Smooth muscle cell (in vitro differentiated cells): Measurements from ENCODE around the gene PRKRA. TPM values are rescaled to one million over a fixed set of nuclear protein-coding genes. Genes with fewer than 3 reads are reported as not detected.

Experiments
- DNase-seq: peaks from one replicate; lab custom pipeline; 2025; ENCODE audit not compliant: unreplicated experiment; lab: John Stamatoyannopoulos, UW
- H2AFZ ChIP-seq: fragments of 200-600 bp; sonication (generic); 2 replicates; pipeline ENCODE4 v1.6.0; 2016; ENCODE audit warnings: antibody characterized with exemption, low read depth, mild to moderate bottlenecking
- H3F3A ChIP-seq: fragments of 200-600 bp; sonication (generic); 2 replicates; pipeline ENCODE4 v1.6.0; 2017; ENCODE audit warnings: antibody characterized with exemption, low read depth
- H3K27ac ChIP-seq: fragments of 200-600 bp; sonication (generic); 2 replicates; pipeline ENCODE4 v1.5.1; 2016; ENCODE audit warnings: low read depth, mild to moderate bottlenecking
- H3K27me3 ChIP-seq: fragments of 200-600 bp; sonication (generic); 2 replicates; pipeline ENCODE4 v1.6.1; 2016; ENCODE audit warnings: low read depth, mild to moderate bottlenecking
- H3K36me3 ChIP-seq: fragments of 200-600 bp; sonication (generic); 2 replicates; pipeline ENCODE4 v1.5.1; 2016; ENCODE audit warnings: low read depth
- H3K4me1 ChIP-seq: fragments of 200-600 bp; sonication (generic); 2 replicates; pipeline ENCODE4 v1.5.1; 2016; ENCODE audit warnings: low read depth
- H3K4me2 ChIP-seq: fragments of 200-600 bp; sonication (generic); 2 replicates; pipeline ENCODE4 v1.6.0; 2016; ENCODE audit warnings: mild to moderate bottlenecking
- H3K4me3 ChIP-seq: fragments of 200-600 bp; sonication (generic); 2 replicates; pipeline ENCODE4 v1.5.1; 2016; ENCODE audit warnings: mild to moderate bottlenecking
- H3K79me2 ChIP-seq: fragments of 200-600 bp; sonication (generic); 2 replicates; pipeline ENCODE4 v1.6.0; 2016; ENCODE audit warnings: low read depth, mild to moderate bottlenecking
- H3K9ac ChIP-seq: fragments of 200-600 bp; sonication (generic); 2 replicates; pipeline ENCODE4 v1.6.0; 2016; ENCODE audit warnings: low read depth
- H3K9me3 ChIP-seq: fragments of 200-600 bp; sonication (generic); replicated peaks from 2 replicates; pipeline ENCODE4 v1.5.1; 2016; ENCODE audit warnings: low read depth
- H4K20me1 ChIP-seq: fragments of 200-600 bp; sonication (generic); 2 replicates; pipeline ENCODE4 v1.6.0; 2016; ENCODE audit warnings: low read depth
- CTCF ChIP-seq: fragments of 200-600 bp; sonication (generic); IDR thresholded peaks from 2 replicates; pipeline ENCODE4 v1.5.1; 2017; ENCODE audit warnings: borderline replicate concordance, mild to moderate bottlenecking, antibody characterized with exemption; ENCODE audit not compliant: insufficient read depth, poor library complexity, severe bottlenecking
- WGBS: methylation state at CpG from one replicate; pipeline ENCODE4 v1.1.7; 2016; ENCODE audit warnings: low lambda C conversion rate; 5-methylcytosine and 5-hydroxymethylcytosine counted together
- polyA plus RNA-seq: library from polyadenylated mRNA; unstranded; fragments of >200 nt; fragmentation: Nextera tagmentation; extraction: Ambion mirVana; gene quantifications from 2 replicates; pipeline ENCODE4 v1.2.1, GENCODE V29; 2016
- total RNA-seq: library from RNA; depleted of rRNA; stranded (reverse); fragments of >200 nt; gene quantifications from 2 replicates; pipeline ENCODE4 v1.2.3, GENCODE V29; 2014

Gene PRKRA
- 57.5 and 65.0 TPM in 2 replicates for total RNA-seq
- polyA plus RNA-seq: 45.0 and 48.8 TPM in 2 replicates

- Histone ChIP-seq H3K9me3 (no peaks in the 10 kb centered on the region), H3K4me1 (peaks cover 10% of the 10 kb centered on the region), H3K27me3 (no peaks in the 10 kb centered on the region), H2AFZ (peak within 1 kb of the TSS; percentile 90), H3K36me3 (peaks cover 6% of the 10 kb centered on the region), H3F3A (peaks cover 5% of the 10 kb centered on the region), H4K20me1 (peaks cover 29% of the 10 kb centered on the region), H3K4me3 (peak within 1 kb of the TSS; percentile 92), H3K4me2 (peak within 1 kb of the TSS; percentile 98), H3K79me2 (peaks cover 29% of the 10 kb centered on the region), H3K27ac (peak within 1 kb of the TSS; percentile 96), H3K9ac (peak within 1 kb of the TSS; percentile 98)
- DNase-seq: peak; percentile 92
- no peak for TF ChIP-seq CTCF
- WGBS: 1% methylated on average over 46 of the region's 76 CpGs
These were observed at the start of gene PRKRA, which contains the start of gene PJVK for GRCh38 chr2:178450774-178451525. PRKRA (minus strand) TSS chr2:178451175; CDS start chr2:178451030, 145 bp downstream. PJVK (plus strand) TSS chr2:178451378; CDS start chr2:178453410, 2,032 bp downstream.

- Histone ChIP-seq H4K20me1 (no peaks in the 10 kb centered on the region), H3K4me1 (no peaks in the 10 kb centered on the region), H3K9me3 (no peaks in the 10 kb centered on the region), H3K4me2 (no peak overlapping the region), H3K4me3 (no peak overlapping the region), H3K36me3 (peaks cover 41% of the 10 kb centered on the region), H3K79me2 (no peaks in the 10 kb centered on the region), H3K9ac (no peak overlapping the region), H3K27ac (no peak overlapping the region), H3K27me3 (no peaks in the 10 kb centered on the region), H3F3A (no peaks in the 10 kb centered on the region), H2AFZ (no peak overlapping the region)
- WGBS: 97% methylated on average over 3 of the region's 3 CpGs
- DNase-seq: no peak
- no peak for TF ChIP-seq CTCF
These were observed 48.7 kb upstream of the PRKRA start for GRCh38 chr2:178499640-178500039.

GRCh38 chr2:178498137-178498536 lies 47.2 kb upstream of the PRKRA start:
- H3K9ac ChIP-seq: no peak overlapping the region
- H3K4me3 ChIP-seq: no peak overlapping the region
- H3K4me1 ChIP-seq: no peaks in the 10 kb centered on the region
- peaks cover 46% of the 10 kb centered on the region for H3K36me3 ChIP-seq
- no peaks in the 10 kb centered on the region for H3K9me3 ChIP-seq
- no peak overlapping the region for H3K27ac ChIP-seq
- TF ChIP-seq CTCF: no peak
- no peak overlapping the region for H3K4me2 ChIP-seq
- H3K79me2 ChIP-seq: peaks cover 2% of the 10 kb centered on the region
- no peak overlapping the region for H2AFZ ChIP-seq
- no peaks in the 10 kb centered on the region for H3F3A ChIP-seq
- no peaks in the 10 kb centered on the region for H3K27me3 ChIP-seq
- no peak for DNase-seq
- H4K20me1 ChIP-seq: no peaks in the 10 kb centered on the region

- Histone ChIP-seq H3K4me3 (no peak overlapping the region), H3F3A (no peaks in the 10 kb centered on the region), H3K9ac (no peak overlapping the region), H3K27ac (no peak overlapping the region), H4K20me1 (no peaks in the 10 kb centered on the region), H2AFZ (no peak overlapping the region), H3K79me2 (peaks cover 5% of the 10 kb centered on the region), H3K4me1 (no peaks in the 10 kb centered on the region), H3K4me2 (no peak overlapping the region), H3K9me3 (no peaks in the 10 kb centered on the region), H3K36me3 (peaks cover 43% of the 10 kb centered on the region), H3K27me3 (no peaks in the 10 kb centered on the region)
- no peak for DNase-seq
- no peak for TF ChIP-seq CTCF
- 92% methylated on average over 4 of the region's 4 CpGs for WGBS
These were observed 45.1 kb upstream of the PRKRA start for GRCh38 chr2:178496049-178496448.
